Keratinocyte (primary cell): Measurements from ENCODE around the gene SLC27A3.

Experiments
- EZH2 ChIP-seq: IDR thresholded peaks from one replicate; pipeline ENCODE4 v1.6.1; 2012; ENCODE audit warnings: inconsistent platforms, mild to moderate bottlenecking, low read length, moderate library complexity
- TF ChIP-seq, protein P1 (sequence below), 3 experiments: IDR thresholded peaks in 1 of 3; conservative IDR thresholded peaks in 1 of 3; optimal IDR thresholded peaks in 1 of 3; 2 replicates in 2 of 3; 3 replicates in 1 of 3; pipeline versions ENCODE3 to v1.5.1; 2011; ENCODE audit warnings: low read length in 3 of 3, mild to moderate bottlenecking in 3 of 3, moderate library complexity in 2 of 3, control low read depth in 1 of 3, inconsistent platforms in 1 of 3; ENCODE audit not compliant: insufficient read depth in 2 of 3; ENCODE audit errors: extremely low read depth in 1 of 3

DNA sequence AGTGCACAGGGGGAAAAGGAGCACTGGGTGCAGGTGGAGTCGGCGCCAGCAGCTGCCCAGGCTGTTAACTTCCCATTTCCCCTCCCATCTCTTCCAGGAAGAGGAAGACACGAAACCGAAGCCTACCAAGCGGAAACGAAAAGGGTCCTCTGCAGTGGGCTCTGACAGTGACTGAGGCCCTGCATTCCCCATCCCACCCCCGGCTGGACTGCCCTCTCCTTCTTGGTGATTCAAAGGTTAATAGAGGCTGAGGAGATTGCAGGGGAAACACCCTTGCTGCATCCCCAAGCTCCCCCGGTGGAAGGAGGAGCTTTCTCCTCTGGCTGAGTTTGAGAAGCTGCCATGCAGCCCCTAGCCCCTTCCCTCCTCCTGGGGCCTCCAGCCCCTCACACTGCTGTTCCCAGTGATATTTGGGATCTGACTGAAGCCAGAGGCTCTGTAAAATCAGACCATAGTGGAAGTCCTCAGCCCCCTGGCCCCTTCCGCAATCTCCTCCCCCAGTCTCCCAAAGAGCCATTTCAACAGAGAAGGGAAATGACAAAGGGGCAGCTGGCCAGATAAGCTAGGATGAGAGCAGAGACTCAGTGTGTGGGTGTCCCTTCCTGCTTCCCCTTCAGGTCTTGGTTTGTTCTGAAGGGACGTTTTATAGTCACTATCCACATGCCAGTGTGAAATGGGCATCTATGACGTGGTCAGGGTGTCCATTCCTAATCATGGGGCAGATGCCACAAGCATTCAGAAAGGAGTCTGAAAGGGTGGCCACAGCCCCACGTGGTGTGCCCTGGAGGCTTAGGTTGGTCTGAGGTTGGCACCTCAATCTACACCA is 1.9 kb upstream of the SLC27A3 start:
- TF ChIP-seq, protein P1, sequence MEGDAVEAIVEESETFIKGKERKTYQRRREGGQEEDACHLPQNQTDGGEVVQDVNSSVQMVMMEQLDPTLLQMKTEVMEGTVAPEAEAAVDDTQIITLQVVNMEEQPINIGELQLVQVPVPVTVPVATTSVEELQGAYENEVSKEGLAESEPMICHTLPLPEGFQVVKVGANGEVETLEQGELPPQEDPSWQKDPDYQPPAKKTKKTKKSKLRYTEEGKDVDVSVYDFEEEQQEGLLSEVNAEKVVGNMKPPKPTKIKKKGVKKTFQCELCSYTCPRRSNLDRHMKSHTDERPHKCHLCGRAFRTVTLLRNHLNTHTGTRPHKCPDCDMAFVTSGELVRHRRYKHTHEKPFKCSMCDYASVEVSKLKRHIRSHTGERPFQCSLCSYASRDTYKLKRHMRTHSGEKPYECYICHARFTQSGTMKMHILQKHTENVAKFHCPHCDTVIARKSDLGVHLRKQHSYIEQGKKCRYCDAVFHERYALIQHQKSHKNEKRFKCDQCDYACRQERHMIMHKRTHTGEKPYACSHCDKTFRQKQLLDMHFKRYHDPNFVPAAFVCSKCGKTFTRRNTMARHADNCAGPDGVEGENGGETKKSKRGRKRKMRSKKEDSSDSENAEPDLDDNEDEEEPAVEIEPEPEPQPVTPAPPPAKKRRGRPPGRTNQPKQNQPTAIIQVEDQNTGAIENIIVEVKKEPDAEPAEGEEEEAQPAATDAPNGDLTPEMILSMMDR (optimal IDR thresholded peaks at IDR 0.05 in 1 of 3, IDR thresholded peaks at IDR 0.05 in 1 of 3, conservative IDR thresholded peaks at IDR 0.05 in 1 of 3; ENCODE audit: extremely low read depth in 1 of 3, insufficient read depth in 2 of 3, low read length in 3 of 3), result no peak
- TF ChIP-seq EZH2, result no peak
